Stimulated activated CD8-positive, alpha-beta memory T cell treated with anti-CD3 and anti-CD28 coated beads, Interleukin-4, amount 100 ng/mL, for 48 hours (primary cell): ENCODE measurements around the gene NOS1.
"Not testable (repeated sequence)": the region's sequence is repeated elsewhere in the genome, so short reads cannot be mapped to it uniquely, and the experiment has no call there.

Experiments
- DNase-seq: peaks from one replicate; pipeline ENCODE4 v3.0.0-alpha.2; 2020

NOS1 gene

DNA sequence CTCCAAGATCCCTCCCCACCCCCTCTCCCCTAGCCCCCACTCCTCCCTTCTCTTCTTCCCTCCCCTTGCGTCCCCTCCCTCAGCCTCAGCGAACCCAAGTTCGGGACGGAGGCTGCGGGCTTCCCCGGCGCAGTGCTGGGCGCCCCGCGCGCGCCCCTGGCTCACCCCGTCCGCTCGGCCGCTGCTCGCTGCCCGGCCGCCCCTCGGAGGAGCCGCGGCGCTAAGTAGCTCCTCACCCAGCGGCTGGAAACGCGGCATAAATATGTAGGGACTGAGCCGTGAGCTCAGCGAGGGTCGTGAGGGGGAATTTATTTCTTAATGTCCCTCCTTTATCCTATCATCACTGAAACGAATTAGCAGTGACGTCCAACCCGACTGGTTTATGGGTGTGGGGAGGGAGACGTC lies at the start of gene NOS1:
Gene NOS1, minus strand, starts transcription at position 280 of the 405 bp plus-strand sequence. CDS start 30,557 bp downstream, outside the sequence.
- DNase-seq: no peak

DNA sequence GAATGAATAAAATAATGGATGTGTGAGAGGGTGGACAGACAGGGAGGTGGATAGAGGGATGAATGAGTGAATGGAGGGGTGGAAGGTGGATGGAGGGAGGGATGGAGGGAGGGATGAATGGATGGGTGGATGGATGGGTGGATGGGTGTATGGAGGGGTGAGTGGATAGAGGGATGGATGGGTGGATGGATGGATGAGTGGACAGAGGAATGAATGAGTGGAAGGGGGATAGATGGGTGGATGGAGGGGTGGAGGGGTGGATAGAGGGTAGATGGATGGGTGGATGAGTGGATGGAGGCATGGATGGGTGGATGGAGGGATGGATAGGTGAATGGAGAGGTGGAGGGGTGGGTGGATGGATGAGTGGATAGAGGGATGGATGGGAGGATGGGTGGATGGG lies 47.9 kb upstream of the NOS1 start:
- no peak for DNase-seq

DNA sequence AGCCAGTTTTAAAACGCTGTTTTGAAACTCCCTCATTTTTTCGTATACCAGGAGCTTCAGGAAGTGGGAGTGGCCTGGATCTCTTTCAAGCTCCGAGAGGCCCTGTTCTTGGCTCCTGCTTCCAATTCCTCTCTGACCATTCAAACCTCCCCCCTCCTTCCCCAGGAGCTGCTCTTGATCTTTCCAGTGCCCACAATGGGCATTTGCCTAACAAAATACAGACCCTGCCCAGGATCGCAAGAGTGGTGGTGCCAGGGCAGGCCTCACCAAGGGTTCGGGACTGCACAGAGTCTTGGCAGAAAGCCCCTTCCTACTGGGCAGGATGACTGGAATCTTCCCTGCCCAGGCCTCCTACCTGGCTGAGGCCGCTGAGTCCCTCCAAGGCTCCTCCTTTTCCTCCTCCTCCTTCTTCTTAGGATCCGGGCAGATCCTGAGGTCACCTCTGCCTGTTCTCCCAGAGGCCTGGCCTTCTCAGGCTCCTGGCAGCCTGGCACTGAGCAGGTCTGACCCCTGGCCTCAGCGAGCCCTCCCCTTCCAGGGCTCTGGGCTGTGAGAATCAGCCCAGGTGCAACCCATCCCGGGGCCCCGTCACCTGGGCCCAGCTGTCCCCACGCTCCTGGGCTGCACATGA lies 46.9 kb upstream of the NOS1 start:
- DNase-seq: no peak

DNA sequence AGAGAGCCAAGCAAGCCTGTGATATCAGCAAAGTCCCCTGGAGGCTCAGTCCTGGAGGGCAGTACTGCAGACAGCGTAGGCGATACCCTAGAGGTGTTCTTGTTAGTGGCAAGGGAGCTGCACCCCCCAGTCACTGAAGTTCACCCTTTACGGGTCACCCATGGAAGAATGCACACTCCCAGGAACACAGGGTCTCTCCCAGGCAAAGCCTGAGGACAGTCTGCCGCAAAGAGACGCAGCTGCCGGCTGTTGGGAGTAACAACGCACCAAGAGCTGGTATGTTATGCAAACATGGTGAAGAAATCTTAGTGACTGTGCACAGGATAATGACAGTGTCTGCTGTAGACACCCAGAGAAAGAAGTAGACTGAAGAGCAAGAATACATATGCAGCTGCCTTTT lies 43.5 kb upstream of the NOS1 start:
- no peak for DNase-seq

DNA sequence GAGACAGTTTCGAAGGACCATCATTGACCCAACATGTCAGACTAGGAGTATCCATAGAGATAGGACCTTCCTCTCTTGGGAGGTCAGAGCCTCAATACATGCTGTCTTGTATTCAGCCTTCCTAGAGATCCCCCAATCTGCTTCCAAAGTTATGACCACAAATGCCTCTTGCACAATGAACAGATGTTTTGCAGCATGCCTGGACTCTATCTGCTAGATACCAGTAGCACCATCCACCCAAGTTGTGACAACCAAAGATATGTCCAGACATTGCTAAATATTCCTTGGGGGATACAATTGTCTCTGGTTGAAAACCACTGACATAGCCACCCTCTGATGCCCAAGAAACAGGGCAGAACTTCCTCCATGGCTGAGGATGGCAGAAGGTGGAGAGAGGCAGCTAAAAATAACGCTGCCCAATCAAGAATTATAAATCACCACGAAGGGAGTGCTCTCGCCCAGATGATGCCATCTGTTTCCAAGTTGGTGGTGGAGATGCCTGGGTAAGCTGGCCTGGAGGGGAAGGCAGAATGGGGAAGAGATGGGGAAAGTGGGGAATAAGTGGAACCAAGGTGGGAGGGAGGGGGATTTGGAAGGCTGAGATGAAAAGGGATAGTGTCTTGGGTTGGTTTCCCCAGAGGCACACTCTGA lies 42.9 kb upstream of the NOS1 start:
- DNase-seq: no peak

DNA sequence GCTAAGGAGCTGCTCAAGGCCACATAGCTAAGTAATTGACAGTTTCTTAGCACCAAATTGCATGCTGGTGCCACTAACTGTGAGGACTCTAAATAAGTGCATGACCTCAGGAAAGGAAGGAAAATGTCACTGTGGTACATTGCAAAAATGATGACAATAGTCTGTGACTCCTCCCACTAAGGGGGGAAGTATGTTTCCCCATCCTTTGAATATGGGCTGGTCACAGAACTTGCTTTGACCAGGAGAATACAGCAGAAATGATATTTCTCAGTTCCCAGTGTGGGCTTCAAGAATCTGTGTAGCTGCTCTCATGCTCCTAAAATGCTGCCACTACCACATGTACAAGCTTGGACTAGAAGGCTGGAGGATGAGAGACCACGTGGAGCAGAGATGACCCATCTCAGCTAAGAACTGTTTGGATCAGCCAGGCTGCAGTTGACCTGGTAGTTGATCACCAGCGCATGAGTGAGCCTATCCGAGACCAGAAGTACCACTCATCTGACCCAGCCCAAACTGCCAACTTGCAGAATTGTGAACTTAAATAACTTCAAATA lies 42.2 kb upstream of the NOS1 start:
- no peak for DNase-seq

DNA sequence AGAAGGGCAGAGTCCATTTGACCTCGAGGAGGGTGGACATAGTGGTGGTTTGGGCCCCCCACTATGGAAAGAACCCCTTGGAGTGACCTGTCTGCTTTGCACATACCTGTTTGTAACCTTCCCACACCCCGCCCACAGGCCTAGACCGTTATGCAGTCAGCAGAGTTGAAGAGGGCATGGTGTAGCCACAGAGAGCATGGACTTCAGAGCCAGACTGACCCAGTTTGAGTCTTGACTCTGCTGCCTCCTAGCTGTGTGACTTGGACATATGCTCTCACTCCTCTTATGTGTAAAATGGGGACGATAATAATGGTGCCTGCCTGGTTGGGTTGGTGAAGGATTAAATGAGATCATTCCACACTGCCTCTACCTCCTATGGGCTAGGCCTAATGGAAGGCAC lies 40.9 kb upstream of the NOS1 start:
- DNase-seq: no peak

DNA sequence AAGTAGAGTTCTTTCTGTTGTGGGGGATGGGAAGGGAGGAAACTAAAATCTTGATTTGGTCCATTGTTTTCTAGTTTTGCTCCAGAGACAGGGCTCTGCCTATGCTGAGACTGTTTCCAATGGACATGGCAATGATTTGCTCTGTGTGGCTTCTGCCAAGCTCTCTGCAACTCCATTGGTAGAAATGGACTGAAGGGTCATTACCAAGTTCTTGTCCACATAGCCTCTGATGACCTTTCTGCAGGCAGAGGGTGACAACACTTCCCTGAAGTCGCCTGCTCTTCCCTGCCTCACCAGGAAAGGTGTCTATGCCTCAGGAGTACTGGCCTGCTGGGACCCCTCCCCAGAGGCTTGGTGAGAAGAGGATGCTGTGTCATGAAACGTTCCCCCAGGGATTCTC lies 39.5 kb upstream of the NOS1 start:
- no peak for DNase-seq

DNA sequence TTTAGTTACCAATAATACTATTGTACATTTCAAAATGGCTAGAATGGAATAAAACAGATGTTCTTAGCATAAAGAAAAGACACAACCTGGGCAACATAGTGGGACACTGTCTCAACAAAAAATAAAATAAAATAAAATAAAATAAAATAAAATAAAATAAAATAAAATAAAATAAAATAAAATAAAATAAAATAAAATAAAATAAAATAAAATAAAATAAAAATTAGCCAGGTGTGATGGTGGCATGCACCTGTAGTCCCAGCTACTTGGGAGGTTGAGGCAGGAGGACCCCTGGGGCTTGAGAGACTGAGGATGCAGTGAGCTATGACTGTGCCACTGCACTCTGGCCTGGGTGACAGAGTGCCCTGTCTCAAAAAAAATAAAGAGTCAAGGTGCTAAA lies 37.1 kb upstream of the NOS1 start:
- not testable (repeated sequence) for DNase-seq

DNA sequence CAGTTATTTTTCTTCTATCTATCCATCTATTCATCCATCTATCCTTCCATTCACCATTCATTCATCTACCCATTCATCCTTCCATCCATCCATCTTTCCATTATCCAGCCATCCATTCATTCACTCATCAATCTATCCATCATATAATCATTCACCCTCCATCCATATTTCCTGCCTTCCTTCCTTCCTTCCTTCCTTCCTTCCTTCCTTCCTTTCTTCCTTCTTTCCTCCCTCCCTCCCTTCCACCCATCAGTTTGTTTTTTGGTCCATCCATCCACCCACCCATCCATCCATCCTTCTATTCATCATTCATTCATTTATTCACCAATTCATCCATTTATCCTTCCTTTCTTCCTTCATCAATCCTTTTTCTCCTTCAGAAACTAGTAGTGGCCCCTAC lies 34.3 kb upstream of the NOS1 start:
- DNase-seq: no peak

DNA sequence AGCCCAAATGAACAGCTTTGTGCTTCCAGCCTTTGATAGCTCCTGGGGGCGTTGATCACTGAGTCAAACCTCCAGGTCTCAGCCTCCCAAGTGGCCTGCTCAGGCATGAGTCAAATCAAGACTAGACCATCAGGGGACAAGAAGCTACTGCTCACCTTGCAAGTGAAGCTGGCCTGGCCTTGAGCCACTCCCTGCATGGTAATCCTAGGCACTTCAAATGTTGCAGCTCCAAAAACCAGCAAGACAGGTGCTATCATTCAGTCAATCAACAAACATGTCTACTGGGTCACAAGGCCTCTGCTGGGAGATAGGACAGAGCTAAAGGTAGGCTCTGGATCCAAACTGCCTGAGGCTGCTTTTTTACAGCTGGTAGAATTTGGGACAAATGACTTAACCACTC lies 33.1 kb upstream of the NOS1 start:
- DNase-seq: no peak

DNA sequence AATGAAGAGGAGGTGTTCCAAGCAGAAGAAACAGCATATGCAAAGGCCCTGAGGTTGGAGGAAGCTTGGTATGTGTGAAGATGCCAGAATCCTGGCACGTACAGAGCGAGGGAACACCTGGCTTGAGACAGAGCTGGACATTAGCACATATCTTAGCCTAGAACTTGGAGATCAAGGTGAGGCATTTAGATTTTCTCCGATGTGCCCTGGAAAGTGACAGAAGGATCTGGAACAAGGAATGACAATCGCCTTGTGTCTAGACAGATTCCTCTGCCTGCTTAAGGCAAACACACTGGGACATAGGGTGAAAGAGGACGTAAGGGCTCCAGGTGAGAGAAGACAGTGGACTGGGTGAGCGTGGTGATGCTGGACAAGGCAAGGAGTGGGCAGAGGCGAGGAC lies 32.2 kb upstream of the NOS1 start:
- DNase-seq: no peak

DNA sequence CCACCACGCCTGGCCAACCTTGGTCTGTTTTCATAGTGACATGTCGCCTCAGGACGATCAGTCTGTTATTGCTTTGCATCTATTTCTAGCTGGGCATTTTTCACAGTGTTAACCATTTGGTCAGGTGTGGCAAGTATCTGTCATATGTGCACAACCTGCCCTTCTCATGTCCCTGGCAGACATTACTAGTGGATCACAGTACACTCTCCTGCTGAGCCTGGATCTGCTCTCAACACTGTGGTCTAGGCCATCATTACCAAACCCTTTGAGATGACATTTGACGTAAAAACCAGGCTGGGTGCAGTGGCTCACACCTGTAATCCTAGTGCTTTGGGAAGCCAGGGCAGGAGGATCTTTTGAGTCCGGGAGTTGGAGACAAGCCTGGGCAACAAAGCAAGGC lies 29.4 kb upstream of the NOS1 start:
- DNase-seq: no peak

DNA sequence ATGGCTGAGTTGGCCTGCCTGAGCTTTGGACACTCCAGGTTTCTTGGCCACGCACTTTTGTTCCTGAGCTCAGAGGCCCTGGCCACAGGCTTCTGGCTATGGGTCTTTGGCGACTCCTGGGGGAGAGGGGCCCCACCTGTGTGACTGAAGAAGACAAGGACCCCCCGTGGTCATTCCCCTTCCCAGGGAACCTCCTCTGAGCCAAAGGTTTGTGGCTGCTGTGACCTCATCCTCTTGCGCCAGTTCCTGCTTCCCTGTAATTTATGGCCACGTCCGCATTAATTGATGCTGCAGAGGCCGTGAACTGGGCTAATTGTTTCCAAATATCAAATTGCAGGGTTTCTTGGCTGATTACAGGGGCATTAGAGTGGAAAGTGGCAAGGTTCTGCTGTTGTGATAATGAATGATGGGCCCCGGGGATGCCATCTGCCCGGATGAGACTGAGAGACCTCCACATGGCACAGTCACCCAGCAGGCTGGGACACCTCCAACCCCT lies 27.6 kb upstream of the NOS1 start:
- DNase-seq: no peak

DNA sequence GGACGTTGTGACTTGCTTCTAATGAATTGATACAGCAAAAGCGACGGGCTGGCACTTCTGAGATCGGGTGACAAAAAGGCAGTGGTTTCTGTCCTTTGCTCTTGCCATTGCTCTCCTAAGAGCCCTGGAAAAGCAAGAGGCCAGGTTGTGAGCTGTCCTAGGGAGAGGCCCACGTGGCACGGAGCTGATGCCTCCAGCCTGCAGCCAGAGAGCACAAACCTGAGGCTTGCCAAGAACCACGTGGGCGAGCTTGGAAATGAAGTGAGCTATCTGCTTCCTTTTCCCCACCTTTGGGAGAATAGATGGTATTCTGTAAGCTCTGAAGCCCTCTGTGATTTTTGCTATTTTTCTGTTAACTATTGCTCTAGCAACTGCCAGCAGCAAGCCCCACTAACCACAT lies 26.4 kb upstream of the NOS1 start:
- no peak for DNase-seq

DNA sequence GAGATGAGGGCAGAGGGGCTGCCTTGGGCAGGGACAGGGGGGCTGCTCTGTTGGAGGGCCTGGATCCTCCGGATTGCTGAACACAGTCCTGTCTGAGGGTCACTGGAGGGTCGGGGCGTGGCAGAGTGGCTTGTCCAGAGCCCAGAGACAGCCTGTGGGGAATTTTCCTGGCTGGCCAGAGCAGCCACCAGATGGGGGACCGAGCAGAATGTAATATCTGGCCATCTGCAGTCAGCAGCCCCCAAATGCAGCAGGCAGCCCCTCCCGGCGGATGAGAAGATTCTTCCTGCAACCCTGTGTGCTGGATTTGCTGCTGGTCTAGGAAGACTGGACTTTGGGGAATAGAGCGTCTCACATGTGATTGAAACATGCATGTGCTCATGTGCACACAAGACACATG lies 23.3 kb upstream of the NOS1 start:
- no peak for DNase-seq

DNA sequence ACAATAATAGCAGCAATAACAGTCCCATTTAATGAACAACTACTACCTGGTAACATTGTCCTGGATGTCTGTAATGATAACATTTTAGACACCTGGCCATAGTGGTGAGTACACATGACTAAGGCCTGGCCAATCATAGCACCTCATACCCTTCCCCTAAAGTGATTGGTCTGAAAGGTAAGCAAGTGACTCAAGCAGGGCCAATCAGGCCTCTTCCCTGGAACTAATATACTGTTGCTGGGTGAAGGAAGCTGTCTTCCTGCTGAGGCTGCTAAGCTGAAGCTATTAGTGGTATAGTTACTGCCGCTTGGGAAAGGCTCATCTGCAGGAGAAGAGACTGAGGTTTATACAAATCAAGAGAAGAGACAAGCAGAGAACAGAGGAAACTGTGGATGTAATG lies 18.7 kb upstream of the NOS1 start:
- no peak for DNase-seq

DNA sequence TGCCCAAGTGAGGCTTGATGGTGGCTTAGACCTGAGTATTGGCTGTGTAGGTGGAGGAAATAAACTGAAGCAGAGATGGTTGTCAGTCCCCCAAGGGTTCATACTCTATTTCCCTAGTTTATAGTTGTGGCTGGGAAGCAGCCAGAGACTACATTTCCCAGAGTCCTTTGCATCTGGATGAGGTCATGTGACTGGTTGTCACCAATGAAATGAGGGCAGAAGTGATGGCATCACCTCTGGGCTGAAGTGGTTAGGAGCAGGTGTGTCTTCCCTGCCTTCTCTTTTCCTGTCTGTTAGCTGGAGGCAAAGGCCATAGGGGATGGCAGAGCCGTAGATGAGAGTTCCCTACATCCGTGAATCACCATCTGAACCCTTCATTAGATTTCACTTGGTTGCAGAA lies 16.3 kb upstream of the NOS1 start:
- no peak for DNase-seq

DNA sequence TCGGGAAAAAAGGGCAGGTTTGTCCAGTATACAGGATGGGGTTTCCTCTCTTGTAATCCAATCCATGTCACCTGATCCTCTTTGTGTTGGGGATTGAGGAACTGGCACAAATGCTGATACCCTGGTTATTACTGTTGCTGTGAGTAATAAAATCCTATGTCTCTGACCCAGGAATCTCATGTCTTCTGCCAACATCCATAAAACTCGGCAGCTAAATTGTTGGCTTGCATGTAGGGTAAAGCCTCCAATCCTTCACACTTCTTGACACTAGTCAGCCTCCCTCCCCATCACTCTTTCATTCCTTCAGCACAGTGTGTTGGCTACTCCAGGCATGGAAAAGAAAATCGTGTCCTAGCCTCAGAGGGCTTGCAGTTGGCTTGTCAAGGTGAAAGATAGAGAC lies 9.2 kb upstream of the NOS1 start:
- DNase-seq: no peak

DNA sequence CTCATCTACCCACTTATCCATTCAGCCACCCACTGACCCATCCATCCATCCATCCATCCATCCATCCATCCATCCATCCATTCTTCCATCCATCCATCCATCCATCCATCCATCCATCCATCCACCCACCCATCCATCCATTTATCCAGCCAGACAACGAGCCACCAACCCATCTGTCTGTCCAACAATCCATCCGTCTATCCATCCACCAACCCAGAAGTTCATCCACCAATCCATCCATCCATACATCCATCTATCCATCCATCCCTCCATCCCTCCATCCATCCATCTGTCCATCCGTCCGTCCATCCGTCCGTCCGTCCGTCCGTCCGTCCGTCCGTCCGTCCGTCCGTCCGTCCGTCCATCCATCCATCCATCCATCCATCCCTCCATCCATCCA lies 8.6 kb upstream of the NOS1 start:
- not testable (repeated sequence) for DNase-seq

DNA sequence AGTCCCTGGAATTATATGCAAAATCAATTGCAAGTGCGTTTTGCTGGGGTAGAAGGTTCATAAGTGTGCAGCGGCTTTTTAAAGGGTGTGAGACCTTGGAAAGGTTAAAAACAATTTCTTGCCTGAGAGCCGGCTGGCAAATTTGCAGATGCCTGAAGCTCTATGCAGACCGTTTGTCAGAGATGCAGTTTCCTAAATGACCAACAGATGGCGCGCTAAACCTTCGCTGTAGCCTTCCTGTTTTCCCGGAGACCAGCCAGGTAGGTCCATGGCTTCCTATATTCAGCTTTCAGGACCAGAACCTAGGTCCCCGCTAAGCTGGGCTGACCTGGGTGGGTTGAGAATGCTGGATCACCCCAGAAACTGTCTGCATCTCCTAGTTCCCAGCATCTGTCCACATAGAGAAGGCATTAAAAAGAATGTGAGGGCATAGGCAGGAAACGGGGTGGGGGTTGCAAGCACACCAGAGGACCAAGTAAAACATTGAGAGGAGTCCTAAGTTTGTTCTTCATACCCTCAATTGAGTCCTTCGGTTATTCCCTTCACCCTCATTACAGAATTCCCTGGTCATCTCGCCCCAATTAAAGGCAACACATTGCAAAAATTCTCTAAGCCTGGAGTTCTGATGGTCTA lies 5.7 kb upstream of the NOS1 start:
- DNase-seq: peak; percentile 83

DNA sequence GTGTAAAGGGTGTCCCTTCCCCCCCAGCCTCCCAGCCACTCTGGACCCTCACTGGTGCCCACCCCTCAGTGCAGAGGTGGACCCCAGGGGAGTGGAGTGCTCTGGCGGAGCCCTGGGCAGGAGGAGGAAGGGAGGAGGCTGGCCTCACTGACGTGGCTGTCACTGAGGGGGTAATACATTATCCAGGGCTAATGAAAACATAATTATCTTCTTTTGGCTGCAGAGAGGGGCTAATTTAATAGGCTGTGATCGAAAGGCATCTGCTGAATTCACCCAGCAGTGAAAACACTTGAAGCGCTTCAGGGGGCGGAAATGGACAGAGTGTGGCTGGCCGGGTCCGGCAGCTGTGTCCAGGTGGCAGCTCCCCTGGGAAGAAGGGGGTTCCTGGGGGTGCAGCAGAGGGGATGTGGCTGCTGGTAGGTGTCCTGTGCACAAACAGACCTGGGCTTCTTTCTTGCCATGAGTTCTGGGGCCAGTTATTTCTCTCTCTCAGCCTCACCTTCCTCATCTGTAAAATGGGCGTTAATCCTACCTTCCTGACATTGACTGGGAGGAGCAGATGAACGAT lies 3.7 kb upstream of the NOS1 start:
- no peak for DNase-seq

DNA sequence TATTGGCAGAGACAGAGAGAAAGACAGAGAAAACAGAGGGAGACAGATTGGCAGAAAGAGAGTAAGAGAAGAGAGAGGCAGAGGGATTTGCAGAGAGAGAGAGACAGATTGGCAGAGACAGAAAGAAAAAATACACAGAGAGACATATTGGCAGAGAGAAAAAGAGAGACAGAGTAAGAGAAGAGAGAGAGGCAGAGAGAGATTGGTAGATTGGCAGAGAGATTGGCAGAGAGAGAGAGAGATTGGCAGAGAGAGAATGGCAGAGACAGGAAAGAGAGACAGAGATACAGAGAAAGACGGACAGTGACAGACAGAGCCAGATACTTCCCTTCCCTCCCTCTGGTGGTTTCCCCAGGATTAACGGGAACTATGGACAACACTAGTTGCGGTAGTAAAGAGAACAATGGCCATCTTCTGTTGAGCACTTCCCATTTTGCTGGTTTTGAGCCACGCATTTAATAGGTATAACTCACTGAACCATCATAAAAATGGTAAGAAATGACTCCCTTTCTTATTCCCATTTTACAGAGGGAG lies 2.6 kb upstream of the NOS1 start:
- no peak for DNase-seq
